HCT116 (cell line): ENCODE results near the gene CASZ1. TPM values are rescaled to one million over a fixed set of nuclear protein-coding genes. Genes with fewer than 3 reads are reported as not detected.

Source experiments
- ATAC-seq: fragments of 200-7000 bp; cut with Tn5 transposase; 2 replicates; pipeline ENCODE4 v1.9.1; 2020; ENCODE audit warnings: mild to moderate bottlenecking, moderate library complexity
- BruUV-seq: library from RNA; stranded (reverse); fragments of 400-500 nt; replicated peaks from 2 replicates; lab custom pipeline; 2021; lab: Mats Ljungman, UMichigan
- CTCF ChIA-PET: fragments of 300-600 bp; sonication (Branson Sonifier 250); formaldehyde crosslinking; loops from one replicate; lab custom pipeline; 2021; ENCODE audit warnings: antibody characterized with exemption; lab: Charles Lee
- POLR2A ChIA-PET: fragments of 300-600, 350-600 bp; sonication (Branson Sonifier 250); formaldehyde crosslinking; loops from one replicate; lab custom pipeline; 2021; ENCODE audit warnings: antibody characterized with exemption; lab: Charles Lee
- RAD21 ChIA-PET, 2 experiments: fragments of 300-600 bp; sonication (Branson Sonifier 250); formaldehyde crosslinking; loops; one replicate each; lab custom pipeline; 2023; ENCODE audit warnings: low total read pairs in 2 of 2; ENCODE audit not compliant: uncharacterized antibody in 2 of 2, unreplicated experiment in 2 of 2, low non-redundant PET in 1 of 2; lab: Charles Lee
- DNase-seq: peaks from one replicate; pipeline ENCODE4 v3.0.0-alpha.2; 2010; ENCODE audit warnings: low read depth, low spot score
- H2AFZ ChIP-seq: fragments of 200-600 bp; shearing (Covaris generic), sonication (generic); 2 replicates; pipeline ENCODE4 v1.6.1; 2017; ENCODE audit warnings: low read depth, mixed run types, mixed read lengths, antibody characterized with exemption, low read length; ENCODE audit not compliant: poor library complexity, severe bottlenecking
- H3K27ac ChIP-seq: 2 replicates; pipeline ENCODE4 v1.5.1; 2012; ENCODE audit warnings: low read depth, low read length
- H3K27me3 ChIP-seq: fragments of 200-600 bp; sonication (generic); 2 replicates; pipeline ENCODE4 v1.6.1; 2016; ENCODE audit warnings: mixed run types, low read length, mixed read lengths; ENCODE audit not compliant: insufficient read depth
- H3K36me3 ChIP-seq, 2 experiments: fragments of 200-500 bp in 1 of 2; fragments of 200-600 bp in 1 of 2; sonication (Bioruptor generic) in 1 of 2; sonication (generic) in 1 of 2; 2 replicates each; pipeline versions ENCODE4 v1.5.1 to v1.6.1; 2014 to 2016; ENCODE audit warnings: low read length in 2 of 2, inconsistent platforms in 1 of 2, mixed read lengths in 1 of 2, mixed run types in 1 of 2; ENCODE audit not compliant: insufficient read depth in 2 of 2, control insufficient read depth in 1 of 2
- H3K4me1 ChIP-seq, 2 experiments: fragments of 200-600 bp in 1 of 2; sonication (generic) in 1 of 2; 2 replicates each; pipeline versions ENCODE4 v1.5.1 to v1.6.1; 2012 to 2017; ENCODE audit warnings: low read length in 2 of 2, inconsistent platforms in 1 of 2, mild to moderate bottlenecking in 1 of 2, mixed read lengths in 1 of 2, mixed run types in 1 of 2, moderate library complexity in 1 of 2; ENCODE audit not compliant: insufficient read depth in 2 of 2, control insufficient read depth in 1 of 2
- H3K4me2 ChIP-seq: fragments of 200-600 bp; sonication (generic); 2 replicates; pipeline ENCODE4 v1.6.1; 2017; ENCODE audit warnings: mixed run types, low read length, mixed read lengths
- H3K4me3 ChIP-seq, 2 experiments: fragments of 200-600 bp in 1 of 2; sonication (generic) in 1 of 2; replicated peaks in 1 of 2; 2 replicates each; pipeline ENCODE4 v1.5.1; 2011 to 2016; ENCODE audit warnings: low read length in 2 of 2, control low read depth in 1 of 2, low read depth in 1 of 2, mild to moderate bottlenecking in 1 of 2, mixed read lengths in 1 of 2, mixed run types in 1 of 2
- H3K79me2 ChIP-seq: fragments of 200-600 bp; sonication (generic); 2 replicates; pipeline ENCODE4 v1.6.1; 2017; ENCODE audit warnings: mild to moderate bottlenecking, mixed run types, low read length, moderate library complexity, mixed read lengths; ENCODE audit not compliant: insufficient read depth
- H3K9ac ChIP-seq: fragments of 200-600 bp; sonication (generic); 2 replicates; pipeline ENCODE4 v1.6.1; 2016; ENCODE audit warnings: low read length, mixed read lengths
- H3K9me2 ChIP-seq: fragments of 200-600 bp; sonication (generic), shearing (Covaris generic); 2 replicates; pipeline ENCODE4 v1.6.1; 2017; ENCODE audit warnings: mixed run types, mild to moderate bottlenecking, moderate library complexity; ENCODE audit not compliant: insufficient read depth
- H3K9me3 ChIP-seq, 2 experiments: fragments of 200-500 bp in 1 of 2; fragments of 200-600 bp in 1 of 2; sonication (Bioruptor generic) in 1 of 2; sonication (generic) in 1 of 2; 2 replicates each; pipeline ENCODE4 v1.6.1; 2014 to 2017; ENCODE audit warnings: low read length in 2 of 2, mixed read lengths in 2 of 2, inconsistent platforms in 1 of 2, low read depth in 1 of 2, mild to moderate bottlenecking in 1 of 2, mixed run types in 1 of 2, moderate library complexity in 1 of 2; ENCODE audit not compliant: control insufficient read depth in 1 of 2, insufficient read depth in 1 of 2
- H4K20me1 ChIP-seq: fragments of 200-600 bp; sonication (generic), shearing (Covaris generic); 2 replicates; pipeline ENCODE4 v1.6.1; 2017; ENCODE audit warnings: mixed run types, mild to moderate bottlenecking, moderate library complexity; ENCODE audit not compliant: insufficient read depth
- CBX3 ChIP-seq: IDR thresholded peaks from 2 replicates; pipeline ENCODE4 v1.6.1; 2012; ENCODE audit warnings: low read depth
- CEBPB ChIP-seq: IDR thresholded peaks from 2 replicates; pipeline ENCODE4 v1.6.1; 2012; ENCODE audit warnings: low read depth
- EGR1 ChIP-seq: IDR thresholded peaks from 2 replicates; pipeline ENCODE4 v1.6.1; 2012; ENCODE audit warnings: low read depth
- EZH2 ChIP-seq: fragments of 200-600 bp; sonication (generic); IDR thresholded peaks from 2 replicates; pipeline ENCODE4 v1.6.1; 2017; ENCODE audit warnings: antibody characterized with exemption, mixed run types
- POLR2A ChIP-seq: IDR thresholded peaks from 2 replicates; pipeline ENCODE4 v1.7.0; 2011; ENCODE audit warnings: borderline replicate concordance; ENCODE audit not compliant: insufficient read depth, insufficient read length; ENCODE audit errors: extremely low read depth
- SIN3A ChIP-seq: IDR thresholded peaks from 2 replicates; pipeline ENCODE4 v1.6.1; 2012; ENCODE audit warnings: low read depth
- SRF ChIP-seq: IDR thresholded peaks from 2 replicates; pipeline ENCODE4 v1.6.1; 2012; ENCODE audit warnings: low read depth
- TCF7L2 ChIP-seq: IDR thresholded peaks from 2 replicates; pipeline ENCODE4 v1.7.0; 2011; ENCODE audit warnings: borderline replicate concordance, inconsistent platforms; ENCODE audit not compliant: insufficient read depth, insufficient read length; ENCODE audit errors: extremely low read depth
- YY1 ChIP-seq: IDR thresholded peaks from 2 replicates; pipeline ENCODE4 v1.6.1; 2011; ENCODE audit warnings: low read length, low read depth, moderate library complexity, mild to moderate bottlenecking; ENCODE audit not compliant: insufficient replicate concordance; ENCODE audit errors: extremely low read depth
- ZFX ChIP-seq: fragments of 450-650 bp; IDR thresholded peaks from 2 replicates; pipeline ENCODE4 v1.6.1; 2017
- ZNF274 ChIP-seq: fragments of 200-500 bp; sonication (Bioruptor generic); IDR thresholded peaks from 2 replicates; pipeline ENCODE4 v1.6.1; 2014; ENCODE audit warnings: mild to moderate bottlenecking, low read depth, low read length, inconsistent platforms
- intact Hi-C: fragments of 100-400 bp; cut with micrococcal nuclease; formaldehyde crosslinking; loops from 2 replicates; pipeline ENCODE4 v1.10.0; 2022
- total RNA-seq: library from RNA; stranded (reverse); gene quantifications from one replicate; pipeline ENCODE4 v1.2.1, GENCODE V29; 2021; ENCODE audit not compliant: unreplicated experiment
- TF ChIP-seq, protein P1 (sequence below), 3 experiments: fragments of 200-600 bp in 1 of 3; sonication (generic) in 1 of 3; IDR thresholded peaks in 2 of 3; conservative IDR thresholded peaks in 1 of 3; 2 replicates each; pipeline ENCODE4 v1.5.1; 2012 to 2017; ENCODE audit warnings: low read depth in 2 of 3, low read length in 2 of 3, antibody characterized with exemption in 1 of 3, borderline replicate concordance in 1 of 3, control low read depth in 1 of 3, mild to moderate bottlenecking in 1 of 3, mixed read lengths in 1 of 3, mixed run types in 1 of 3, moderate library complexity in 1 of 3; ENCODE audit not compliant: insufficient read depth in 1 of 3
- TF ChIP-seq, protein P2 (sequence below): IDR thresholded peaks from 2 replicates; pipeline ENCODE4 v1.6.1; 2012
- TF ChIP-seq, protein P3 (sequence below): IDR thresholded peaks from 2 replicates; pipeline ENCODE4 v1.6.1; 2012; ENCODE audit warnings: low read depth
- TF ChIP-seq, protein P4 (sequence below): IDR thresholded peaks from 2 replicates; pipeline ENCODE4 v1.6.1; 2011; ENCODE audit warnings: mild to moderate bottlenecking, low read length, moderate library complexity; ENCODE audit not compliant: insufficient replicate concordance; ENCODE audit errors: extremely low read depth
- TF ChIP-seq, protein P5 (sequence below): IDR thresholded peaks from 2 replicates; pipeline ENCODE4 v1.6.1; 2012

The CASZ1 gene
- total RNA-seq, 1 experiment from 2014 or later = 7.7 TPM

DNA sequence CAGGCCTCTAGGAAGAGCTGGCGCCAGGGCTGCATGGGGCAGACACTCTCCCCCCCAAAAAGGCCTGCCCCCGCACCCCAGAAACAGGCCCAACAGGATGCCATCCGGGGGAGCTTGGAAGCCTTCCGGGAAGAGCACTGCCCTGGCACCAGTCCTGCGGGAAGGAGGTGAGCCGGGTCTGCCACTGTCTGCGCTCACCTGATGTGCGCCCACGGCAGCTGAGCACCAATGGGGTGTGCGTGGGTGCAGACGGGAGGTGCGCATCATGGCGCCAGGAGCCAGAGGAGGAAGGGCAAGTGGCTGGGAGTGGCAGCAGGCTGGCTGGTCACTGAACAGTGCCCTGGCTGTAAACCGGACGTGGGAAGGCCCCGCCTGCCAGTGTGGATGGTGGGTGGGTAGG lies 73.6 kb downstream of the CASZ1 start:
- no peaks in the 10 kb centered on the region for H4K20me1 ChIP-seq
- ChIA-PET POLR2A (no interaction called here), CTCF (no interaction called here), RAD21 (no interaction called here)
- H2AFZ ChIP-seq = no peak overlapping the region
- H3K4me1 ChIP-seq = peaks cover 17 to 28% of the 10 kb centered on the region in 2 experiments
- H3K9me3 ChIP-seq = no peaks in the 10 kb centered on the region
- H3K4me3 ChIP-seq = no peak overlapping the region
- no TSS peak for BruUV-seq
- H3K9ac ChIP-seq = no peak overlapping the region
- no peaks in the 10 kb centered on the region for H3K9me2 ChIP-seq
- no peak for ATAC-seq
- no peak overlapping the region for H3K4me2 ChIP-seq
- no peak for TF ChIP-seq YY1
- TF ChIP-seq, protein P1, sequence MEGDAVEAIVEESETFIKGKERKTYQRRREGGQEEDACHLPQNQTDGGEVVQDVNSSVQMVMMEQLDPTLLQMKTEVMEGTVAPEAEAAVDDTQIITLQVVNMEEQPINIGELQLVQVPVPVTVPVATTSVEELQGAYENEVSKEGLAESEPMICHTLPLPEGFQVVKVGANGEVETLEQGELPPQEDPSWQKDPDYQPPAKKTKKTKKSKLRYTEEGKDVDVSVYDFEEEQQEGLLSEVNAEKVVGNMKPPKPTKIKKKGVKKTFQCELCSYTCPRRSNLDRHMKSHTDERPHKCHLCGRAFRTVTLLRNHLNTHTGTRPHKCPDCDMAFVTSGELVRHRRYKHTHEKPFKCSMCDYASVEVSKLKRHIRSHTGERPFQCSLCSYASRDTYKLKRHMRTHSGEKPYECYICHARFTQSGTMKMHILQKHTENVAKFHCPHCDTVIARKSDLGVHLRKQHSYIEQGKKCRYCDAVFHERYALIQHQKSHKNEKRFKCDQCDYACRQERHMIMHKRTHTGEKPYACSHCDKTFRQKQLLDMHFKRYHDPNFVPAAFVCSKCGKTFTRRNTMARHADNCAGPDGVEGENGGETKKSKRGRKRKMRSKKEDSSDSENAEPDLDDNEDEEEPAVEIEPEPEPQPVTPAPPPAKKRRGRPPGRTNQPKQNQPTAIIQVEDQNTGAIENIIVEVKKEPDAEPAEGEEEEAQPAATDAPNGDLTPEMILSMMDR (IDR thresholded peaks at IDR 0.05 in 2 of 3, conservative IDR thresholded peaks at IDR 0.05 in 1 of 3; ENCODE audit: borderline replicate concordance in 1 of 3, insufficient read depth in 1 of 3, low read depth in 2 of 3, low read length in 2 of 3) = no peak
- TF ChIP-seq SRF = no peak
- TF ChIP-seq ZFX = no peak
- TF ChIP-seq SIN3A = no peak
- no peak for TF ChIP-seq CEBPB
- no peak for TF ChIP-seq CBX3
- no peak for TF ChIP-seq ZNF274
- TF ChIP-seq, protein P2, sequence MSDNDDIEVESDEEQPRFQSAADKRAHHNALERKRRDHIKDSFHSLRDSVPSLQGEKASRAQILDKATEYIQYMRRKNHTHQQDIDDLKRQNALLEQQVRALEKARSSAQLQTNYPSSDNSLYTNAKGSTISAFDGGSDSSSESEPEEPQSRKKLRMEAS = no peak
- TF ChIP-seq EZH2 = no peak
- TF ChIP-seq POLR2A = no peak
- TF ChIP-seq TCF7L2 = no peak
- TF ChIP-seq, protein P3, sequence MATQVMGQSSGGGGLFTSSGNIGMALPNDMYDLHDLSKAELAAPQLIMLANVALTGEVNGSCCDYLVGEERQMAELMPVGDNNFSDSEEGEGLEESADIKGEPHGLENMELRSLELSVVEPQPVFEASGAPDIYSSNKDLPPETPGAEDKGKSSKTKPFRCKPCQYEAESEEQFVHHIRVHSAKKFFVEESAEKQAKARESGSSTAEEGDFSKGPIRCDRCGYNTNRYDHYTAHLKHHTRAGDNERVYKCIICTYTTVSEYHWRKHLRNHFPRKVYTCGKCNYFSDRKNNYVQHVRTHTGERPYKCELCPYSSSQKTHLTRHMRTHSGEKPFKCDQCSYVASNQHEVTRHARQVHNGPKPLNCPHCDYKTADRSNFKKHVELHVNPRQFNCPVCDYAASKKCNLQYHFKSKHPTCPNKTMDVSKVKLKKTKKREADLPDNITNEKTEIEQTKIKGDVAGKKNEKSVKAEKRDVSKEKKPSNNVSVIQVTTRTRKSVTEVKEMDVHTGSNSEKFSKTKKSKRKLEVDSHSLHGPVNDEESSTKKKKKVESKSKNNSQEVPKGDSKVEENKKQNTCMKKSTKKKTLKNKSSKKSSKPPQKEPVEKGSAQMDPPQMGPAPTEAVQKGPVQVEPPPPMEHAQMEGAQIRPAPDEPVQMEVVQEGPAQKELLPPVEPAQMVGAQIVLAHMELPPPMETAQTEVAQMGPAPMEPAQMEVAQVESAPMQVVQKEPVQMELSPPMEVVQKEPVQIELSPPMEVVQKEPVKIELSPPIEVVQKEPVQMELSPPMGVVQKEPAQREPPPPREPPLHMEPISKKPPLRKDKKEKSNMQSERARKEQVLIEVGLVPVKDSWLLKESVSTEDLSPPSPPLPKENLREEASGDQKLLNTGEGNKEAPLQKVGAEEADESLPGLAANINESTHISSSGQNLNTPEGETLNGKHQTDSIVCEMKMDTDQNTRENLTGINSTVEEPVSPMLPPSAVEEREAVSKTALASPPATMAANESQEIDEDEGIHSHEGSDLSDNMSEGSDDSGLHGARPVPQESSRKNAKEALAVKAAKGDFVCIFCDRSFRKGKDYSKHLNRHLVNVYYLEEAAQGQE = no peak
- TF ChIP-seq, protein P4, sequence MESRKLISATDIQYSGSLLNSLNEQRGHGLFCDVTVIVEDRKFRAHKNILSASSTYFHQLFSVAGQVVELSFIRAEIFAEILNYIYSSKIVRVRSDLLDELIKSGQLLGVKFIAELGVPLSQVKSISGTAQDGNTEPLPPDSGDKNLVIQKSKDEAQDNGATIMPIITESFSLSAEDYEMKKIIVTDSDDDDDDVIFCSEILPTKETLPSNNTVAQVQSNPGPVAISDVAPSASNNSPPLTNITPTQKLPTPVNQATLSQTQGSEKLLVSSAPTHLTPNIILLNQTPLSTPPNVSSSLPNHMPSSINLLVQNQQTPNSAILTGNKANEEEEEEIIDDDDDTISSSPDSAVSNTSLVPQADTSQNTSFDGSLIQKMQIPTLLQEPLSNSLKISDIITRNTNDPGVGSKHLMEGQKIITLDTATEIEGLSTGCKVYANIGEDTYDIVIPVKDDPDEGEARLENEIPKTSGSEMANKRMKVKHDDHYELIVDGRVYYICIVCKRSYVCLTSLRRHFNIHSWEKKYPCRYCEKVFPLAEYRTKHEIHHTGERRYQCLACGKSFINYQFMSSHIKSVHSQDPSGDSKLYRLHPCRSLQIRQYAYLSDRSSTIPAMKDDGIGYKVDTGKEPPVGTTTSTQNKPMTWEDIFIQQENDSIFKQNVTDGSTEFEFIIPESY = no peak
- no peak for TF ChIP-seq EGR1
- TF ChIP-seq, protein P5, sequence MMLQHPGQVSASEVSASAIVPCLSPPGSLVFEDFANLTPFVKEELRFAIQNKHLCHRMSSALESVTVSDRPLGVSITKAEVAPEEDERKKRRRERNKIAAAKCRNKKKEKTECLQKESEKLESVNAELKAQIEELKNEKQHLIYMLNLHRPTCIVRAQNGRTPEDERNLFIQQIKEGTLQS = no peak
- H3K27ac ChIP-seq = no peak overlapping the region
- no peaks in the 10 kb centered on the region for H3K79me2 ChIP-seq
- no peak for DNase-seq
- H3K27me3 ChIP-seq = no peaks in the 10 kb centered on the region
- no peaks in the 10 kb centered on the region for H3K36me3 ChIP-seq
- intact Hi-C loops = no loop called here
